Stimulated activated CD8-positive, alpha-beta memory T cell treated with anti-CD3 and anti-CD28 coated beads, Interleukin-7, amount 100 ng/mL, for 48 hours (primary cell): ENCODE results near the gene UTS2R.

ENCODE experiments used
- DNase-seq, 2 donors: peaks; one replicate each; pipeline ENCODE4 v3.0.0-alpha.2; 2020; ENCODE audit warnings: low read depth in 1 of 2; ENCODE audit errors: extremely low read depth in 1 of 2

UTS2R gene

DNA sequence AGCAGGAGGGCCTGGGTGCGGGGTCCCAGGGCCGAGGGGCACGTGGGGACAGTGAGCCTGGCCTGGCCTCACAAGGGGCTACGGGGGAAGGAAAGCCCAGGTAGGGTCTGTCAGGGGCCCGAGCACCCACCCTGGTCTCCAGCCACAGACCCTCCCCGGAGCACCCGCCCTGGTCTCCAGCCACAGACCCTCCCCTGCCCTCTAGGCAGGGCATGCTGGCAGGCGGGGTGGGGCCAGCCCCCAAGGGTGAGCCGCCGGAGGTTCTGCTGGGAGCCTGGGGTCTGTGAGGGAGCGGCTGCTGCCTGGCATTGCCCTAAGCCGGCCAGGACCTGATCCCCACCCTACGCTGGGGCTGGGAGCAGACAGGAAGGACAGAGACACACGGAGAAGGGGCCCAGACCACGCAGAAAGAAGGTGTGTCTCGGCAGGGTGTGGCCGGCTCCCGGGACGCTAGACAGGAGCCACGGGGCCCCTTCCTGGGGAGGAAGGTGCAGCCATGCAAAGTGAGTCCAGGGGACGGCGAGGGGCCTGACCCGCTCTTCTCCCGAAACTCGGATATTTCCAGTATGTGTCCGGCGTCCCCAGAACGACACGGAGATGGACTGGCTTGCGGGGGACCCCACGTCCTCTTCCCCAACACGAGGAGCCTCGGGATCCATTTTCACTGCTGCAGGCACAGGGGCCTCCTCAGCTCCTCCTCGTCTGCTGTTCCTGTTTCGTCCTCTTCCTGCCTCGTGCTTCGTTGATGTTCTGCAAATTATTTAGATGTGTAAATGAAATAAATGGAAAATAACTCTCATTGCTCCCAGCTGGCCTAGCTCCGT, 15.5 kb downstream of the UTS2R start:
- DNase-seq, result no peak

DNA sequence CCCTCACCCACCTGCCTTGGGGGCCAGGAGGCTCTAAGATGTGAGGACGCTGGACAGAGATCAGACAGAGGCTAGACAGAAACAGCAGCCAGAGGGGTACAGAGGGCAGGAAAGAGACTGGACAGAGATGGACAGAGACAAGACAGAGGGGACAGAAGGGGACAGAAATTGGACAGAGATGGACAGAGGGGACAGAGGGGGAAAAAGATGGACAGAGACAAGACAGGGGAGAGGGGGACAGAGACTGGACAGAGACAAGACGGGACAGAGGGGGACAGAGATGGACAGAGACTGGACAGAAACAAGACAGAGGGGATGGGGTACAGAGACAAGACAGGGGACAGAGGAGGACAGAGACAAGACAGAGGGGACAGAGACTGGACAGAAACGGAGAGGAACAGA, 16.1 kb downstream of the UTS2R start:
- no peak for DNase-seq

DNA sequence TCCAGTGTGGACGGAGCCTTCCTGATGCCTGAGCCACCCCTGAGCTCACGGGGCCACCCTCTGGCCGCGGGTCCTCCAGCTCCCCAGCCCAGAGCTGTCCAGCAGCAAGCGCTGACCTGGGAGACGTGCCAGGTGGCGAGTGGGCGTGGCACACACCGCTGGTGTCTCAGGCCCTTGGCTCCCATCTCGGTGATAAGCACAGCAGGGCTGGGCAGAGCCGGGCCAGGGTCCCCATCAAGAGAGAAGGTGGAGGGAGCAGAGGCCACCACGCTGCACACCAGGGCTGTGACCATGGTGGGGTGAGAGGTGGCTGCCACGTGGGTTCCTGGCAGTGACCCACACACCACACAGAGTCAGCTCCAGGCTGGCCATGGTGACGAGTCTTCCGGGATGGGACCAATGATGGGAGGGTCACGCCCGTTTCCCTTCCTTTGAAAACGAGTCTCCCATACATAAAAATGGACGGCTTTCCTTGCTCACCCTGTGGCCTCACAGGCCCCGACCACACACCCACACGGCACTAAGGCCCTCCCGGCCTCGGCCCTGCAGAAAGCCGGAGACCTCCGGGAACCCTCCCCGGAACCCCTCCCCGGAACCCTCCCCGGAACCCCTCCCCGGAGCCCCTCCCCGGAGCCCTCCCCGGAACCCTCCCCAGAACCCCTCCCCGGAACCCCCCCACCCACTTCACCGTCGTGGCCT, 16.8 kb downstream of the UTS2R start:
- DNase-seq, result no peak

DNA sequence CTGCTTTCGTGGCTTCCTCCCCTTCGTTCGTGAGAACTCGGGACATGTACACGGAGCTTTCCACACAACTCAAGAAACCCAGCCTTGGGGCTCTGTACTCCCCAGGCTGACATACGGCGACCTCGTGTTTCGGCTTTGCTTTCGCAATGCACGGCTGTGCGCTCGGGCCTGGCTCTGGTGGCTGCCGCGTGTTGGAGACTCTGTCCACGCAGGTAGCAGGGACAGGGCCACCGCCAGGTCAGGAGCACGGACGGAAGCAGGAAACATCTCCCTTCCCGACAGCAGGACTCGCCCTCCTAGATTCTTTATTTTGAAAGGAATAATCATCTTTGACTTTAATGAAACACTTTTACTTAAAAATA, 17.3 kb downstream of the UTS2R start:
- DNase-seq, result no peak

DNA sequence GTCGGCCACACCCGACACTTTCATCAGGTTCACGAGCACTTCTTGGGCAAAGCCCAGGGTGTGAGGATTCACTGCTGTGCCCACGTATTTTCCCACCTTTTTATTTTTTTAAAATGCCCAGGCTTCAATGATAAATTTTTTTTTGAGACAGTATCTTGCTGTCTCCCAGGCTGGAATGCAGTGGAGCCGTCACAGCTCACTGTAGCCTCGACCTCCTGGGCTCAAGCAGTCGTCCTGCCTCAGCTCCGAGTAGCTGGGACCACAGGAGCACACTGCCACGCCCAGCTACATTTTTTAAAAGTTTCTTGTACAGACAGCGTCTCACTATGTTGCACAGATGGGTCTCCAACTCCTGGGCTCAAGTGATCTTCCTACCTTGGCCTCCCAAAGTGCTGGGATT, 17.8 kb downstream of the UTS2R start:
- no peak for DNase-seq

DNA sequence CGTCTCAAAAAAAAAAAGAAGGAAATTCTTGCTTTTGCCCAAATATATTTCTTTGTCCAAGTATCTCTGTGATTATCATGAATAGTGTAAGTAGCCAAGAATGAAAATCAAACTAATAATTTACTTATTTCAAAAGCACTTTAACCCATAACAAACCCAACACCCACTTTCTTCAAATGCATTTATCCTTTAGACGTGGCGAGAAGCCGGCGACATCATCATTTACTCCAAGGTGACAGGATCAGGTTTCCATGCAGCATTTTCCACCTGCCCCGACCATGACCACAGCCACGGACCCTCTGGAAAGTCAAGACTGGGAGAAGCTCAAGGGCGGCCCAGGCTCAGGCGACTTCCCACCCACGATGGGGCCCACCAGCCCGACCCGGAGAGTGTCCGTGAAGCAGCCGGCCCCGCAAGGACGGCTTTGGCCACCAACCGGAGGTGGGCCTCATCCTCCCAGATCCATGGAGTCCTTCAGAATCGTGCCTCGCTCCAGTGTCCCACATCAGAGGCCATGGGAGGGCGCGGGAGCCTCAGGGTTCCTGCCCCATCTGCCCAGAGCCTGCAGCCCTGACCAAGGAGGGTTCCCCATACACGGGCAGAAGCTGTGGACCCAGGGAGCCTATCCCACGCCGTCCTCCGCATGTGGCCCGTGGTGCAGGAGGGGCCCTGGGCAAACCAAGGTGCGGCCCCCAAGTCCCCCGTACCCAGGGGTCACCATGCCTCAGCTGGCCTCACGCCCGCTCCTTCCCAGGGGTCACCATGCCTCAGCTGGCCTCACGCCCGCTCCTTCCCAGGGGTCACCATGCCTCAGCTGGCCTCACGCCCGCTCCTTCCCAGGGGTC, 18.7 kb downstream of the UTS2R start:
- DNase-seq, result no peak

DNA sequence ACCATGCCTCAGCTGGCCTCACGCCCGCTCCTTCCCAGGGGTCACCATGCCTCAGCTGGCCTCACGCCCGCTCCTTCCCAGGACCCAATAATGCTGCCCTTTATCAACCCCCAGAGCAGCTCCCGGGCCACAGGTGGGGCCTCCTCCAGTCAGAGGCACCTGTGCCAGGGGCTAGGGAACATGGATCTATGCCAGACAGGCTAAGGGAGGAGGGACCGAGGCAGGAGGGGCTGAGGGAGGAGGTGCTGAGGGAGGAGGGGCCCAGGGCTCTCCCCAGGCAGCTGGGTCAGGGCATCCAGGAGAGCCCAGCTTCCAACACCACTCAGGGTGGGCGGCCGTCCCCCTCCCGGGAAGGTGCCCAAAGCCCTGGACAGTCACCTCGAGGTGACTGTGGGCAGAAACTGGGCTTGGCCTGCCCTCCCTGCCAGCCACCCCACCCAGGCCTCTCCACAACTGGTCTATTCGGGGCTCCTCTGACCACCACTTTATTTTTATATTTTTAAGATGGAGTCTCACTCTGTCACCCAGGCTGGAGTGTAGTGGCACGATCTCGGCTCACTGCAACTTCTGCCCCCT, 19.4 kb downstream of the UTS2R start:
- no peak for DNase-seq

DNA sequence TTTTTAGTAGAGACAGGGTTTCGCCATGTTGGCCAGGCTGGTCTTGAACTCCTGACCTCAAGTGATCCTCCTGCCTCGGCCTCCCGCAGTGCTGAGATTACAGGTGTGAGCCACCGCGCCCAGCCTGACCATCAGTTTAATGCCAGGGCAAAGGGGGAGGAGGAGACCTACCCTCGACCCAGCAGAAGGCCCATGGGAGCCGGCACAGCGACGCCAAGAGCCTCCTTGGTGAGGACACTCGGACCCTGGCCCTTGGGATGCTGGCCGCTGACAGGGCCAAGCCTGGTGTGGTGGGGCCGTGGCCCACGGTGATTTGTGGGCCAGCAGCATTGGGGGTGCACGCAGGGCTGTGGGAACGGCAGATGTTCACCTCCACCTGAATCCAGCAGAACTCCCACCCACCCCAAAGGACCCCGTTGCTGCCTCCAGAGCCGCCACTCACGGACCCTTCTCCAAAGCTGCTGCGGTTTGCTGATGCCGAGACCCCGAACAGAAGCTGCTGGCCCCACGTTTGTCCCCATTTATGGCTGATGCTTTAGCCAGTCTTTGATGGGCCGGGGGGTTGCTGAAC, 20.0 kb downstream of the UTS2R start:
- DNase-seq, result no peak

DNA sequence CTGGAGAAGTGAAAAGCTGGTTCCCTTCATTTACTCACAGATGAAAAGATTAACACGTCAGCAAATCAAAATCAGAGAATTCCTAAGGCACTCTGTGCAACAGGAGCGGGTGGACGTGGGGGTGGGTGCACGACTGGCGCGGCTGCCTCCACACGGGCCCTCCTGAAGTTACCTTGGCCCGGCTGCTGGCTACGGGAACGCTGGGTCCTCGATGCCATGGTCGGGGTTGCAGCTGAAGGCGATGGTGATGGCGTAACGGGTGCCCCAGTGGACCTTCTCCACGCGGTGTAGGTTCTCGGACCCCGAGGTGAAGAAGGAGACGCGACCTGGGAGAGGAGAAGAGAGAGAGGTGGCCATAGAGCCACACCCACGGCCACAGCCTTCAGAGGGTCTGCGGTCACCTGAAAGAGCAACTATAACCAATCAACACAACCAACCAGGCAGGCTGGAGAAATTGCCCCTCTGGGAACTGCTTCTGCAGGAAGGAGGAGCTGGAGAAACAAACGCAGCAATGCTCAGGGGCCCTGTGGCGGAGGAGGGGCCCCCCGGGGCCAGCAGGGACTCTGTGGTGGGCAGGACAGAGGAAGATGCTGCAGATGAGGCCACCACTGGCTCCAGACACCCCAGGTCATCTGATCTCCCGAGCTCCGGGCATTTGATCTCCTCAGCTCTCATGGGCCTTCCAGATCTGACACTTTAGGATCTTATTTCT, 20.8 kb downstream of the UTS2R start:
- no peak for DNase-seq

DNA sequence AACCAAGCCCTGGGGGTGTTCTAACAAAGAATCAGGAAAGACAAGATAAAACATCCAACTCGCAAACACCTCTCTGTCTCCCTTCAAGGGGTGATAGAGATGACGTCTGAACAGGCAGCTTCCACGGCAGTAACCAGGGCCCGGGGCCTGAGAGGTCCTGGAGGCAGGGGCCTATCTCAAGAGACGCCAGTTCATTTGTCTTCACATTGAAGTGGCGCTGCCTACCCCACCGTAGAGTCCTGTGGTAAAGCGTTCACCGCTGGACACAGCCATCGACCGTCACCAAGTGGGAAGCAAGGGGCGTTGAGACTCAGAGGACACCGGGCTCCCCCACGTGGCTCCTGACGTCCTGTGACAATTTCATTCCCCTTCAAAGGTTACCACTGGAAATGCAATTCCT, 21.4 kb downstream of the UTS2R start:
- DNase-seq, result no peak

DNA sequence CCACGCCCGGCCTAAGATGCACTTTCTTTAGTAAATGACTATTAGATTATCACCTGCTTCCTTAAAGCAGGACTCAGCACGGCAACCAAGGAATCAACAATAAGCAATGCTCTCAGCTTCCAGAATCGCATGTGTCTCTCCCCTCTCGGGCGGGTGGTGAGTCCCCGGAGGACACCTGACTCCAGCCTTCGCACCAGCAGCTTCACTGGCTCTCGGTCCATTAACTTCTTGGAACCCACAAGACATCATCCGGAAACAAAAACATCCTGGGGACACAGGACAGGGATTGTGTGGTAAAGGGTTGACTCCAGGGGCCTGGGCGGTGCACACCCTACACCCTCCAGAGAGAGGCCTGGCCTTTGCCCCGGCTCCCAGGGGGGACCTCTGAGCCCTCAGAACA, 22.7 kb downstream of the UTS2R start:
- DNase-seq, result no peak

DNA sequence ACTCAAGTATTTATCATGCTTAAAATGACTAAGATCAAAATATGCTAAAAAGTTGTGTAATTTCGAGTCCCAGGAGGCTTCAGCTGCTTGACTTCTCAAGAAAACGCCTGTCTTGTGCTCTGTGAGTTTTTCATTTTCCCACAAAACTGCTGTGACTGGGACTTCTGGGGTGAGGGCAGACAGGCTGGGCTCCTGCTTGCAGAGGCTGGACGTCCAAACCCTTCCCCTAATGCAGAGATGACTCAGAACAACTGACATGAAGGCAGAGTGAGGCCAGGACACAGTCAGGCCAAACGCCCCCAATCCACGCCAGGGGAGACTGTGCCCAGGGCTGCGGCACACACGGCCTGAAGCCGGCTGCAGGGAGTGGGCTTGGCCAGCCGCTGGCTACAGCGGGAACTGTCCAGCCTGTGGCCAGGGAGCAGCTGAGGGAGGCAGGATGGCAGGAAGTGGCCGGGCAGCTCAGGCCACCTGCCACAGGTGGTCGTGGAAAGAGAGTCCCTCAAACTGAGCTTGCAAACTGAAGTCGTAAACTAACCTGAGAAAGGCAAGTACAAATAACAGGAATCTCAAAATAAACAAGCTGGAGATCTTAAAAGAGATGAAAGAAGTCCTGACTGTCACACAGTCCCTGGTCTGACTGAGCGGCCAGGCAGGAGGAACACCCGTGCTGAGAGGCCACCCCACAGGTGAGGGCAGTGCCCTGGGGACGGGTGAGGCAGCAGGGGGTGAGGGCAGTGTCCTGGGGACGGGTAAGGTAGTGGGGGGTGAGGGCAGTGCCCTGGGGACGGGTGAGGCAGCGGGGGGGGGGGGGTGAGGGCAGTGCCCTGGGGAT, 25.3 kb downstream of the UTS2R start:
- DNase-seq, result no peak

DNA sequence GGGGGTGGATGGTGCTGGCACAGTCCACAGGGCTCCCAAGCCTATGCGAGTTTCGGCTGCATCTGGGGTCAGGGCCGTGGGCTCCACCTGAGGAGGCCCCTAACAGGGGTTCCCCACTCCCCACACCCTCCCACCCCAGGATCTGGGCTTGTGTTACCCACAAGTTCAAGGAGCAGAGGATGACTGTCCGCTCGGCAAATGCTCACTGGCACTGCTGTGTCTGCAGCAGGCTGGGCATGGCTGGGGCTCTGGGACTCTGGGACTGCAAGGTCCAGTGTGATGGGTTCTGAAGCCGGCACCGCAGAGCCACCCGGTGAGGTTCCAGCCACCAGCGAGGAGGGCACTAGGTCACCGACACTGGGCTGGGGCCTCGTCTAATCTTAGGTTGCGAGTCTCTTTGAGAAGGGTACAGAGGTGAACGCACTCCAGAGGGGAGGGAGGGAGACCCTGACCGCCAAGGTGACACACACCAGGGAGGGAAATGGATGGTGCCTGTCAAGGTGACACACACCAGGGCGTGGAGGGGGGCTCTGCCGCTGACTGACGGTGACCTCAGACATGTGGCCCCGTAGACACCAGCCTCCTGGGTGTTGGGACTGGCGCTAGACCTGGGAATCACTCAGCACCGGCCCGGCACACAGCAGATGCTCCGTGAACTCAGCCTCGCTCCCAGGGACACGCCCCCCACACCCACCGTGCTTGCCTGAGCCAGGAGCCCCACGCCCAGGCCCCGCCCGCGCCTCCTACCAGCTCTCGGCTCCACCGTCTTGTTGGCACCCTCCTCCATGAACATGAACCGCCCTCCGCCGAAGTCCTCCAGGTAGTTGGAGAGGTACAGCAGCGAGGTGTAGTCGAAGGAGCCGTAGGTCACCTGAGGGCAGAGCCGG, 26.1 kb downstream of the UTS2R start:
- DNase-seq, result no peak

DNA sequence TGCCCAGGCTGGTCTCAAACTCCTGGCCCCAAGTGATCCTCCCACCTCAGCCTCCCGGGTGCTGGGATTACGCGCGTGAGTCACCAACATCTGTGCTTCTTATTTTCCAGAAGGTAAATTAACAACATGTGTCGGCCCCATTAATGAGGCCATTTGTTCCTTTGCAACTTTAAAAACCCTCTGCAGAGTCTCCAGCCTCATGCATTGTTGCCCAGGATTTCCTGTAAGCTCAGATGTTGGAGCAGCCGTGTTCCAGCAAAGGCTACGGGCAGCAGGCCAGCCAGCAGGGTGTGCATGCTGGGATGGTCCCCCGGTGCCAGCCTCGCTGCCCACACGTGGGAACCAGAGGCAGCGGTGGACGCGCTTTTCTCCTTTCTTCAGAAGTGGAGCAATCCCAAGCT, 27.5 kb downstream of the UTS2R start:
- no peak for DNase-seq

DNA sequence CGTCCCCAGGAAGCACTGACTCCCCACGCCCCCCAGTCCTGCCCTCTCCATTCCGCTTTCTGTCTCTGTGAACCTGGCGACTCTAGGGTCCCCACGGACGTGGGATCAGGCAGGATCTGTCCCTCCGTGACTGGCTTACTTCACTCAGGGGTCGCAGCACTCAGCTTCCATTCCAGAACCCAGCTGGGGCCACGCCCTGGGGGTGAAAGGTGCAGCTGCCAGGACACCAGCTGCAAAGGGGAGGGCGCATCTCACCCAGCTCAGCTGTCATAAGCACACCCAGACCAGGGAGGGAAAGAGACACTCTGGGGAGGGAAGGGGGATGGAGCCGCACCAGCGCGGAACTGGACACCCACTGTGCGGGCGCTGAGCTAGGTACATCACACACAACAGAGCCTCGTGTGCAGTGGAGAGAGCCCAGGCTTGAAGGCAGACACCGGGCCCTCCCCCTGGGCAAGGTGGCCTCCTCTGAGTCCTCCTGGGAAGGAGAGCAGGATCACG, 28.1 kb downstream of the UTS2R start:
- DNase-seq, result no peak

DNA sequence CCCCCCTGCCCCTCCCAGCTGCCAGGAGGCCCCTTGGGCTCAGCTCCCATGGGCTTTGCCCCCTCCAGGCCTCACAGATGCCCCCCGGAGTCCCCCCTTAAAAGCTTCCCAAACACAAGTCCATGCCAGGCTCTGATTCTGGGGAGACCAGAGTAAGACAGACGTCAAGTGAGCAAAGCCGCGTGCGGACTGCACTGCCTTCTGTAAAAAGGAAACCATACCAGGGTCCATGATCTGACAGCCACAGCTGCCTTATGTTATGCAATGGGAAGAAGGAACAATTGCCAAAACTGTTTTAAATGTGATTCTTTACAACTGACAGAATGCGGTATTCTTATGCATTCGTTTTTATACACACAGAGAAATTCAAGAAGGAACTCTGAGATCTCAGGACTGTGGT, 28.6 kb downstream of the UTS2R start:
- no peak for DNase-seq

DNA sequence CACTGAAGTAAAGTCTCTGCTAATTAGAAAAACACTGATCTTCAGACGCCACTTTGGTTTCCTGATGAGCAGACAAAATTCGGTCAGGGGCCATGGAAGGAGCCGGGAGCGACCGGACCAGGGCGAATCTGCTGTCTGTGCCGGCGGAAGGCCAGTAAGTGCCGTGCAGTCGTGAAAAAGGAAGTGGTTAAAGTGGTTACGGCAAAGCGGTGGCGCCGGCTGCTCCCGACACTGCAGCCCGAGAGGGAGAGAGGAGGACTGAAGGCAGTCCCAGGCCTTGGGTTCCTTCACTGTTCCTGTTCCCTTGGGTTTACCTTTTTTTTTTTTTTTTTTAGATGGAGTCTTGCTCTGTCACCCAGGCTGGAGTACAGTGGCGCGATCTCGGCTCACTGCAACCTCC, 29.3 kb downstream of the UTS2R start:
- DNase-seq, result peak; percentile 20 to 38

DNA sequence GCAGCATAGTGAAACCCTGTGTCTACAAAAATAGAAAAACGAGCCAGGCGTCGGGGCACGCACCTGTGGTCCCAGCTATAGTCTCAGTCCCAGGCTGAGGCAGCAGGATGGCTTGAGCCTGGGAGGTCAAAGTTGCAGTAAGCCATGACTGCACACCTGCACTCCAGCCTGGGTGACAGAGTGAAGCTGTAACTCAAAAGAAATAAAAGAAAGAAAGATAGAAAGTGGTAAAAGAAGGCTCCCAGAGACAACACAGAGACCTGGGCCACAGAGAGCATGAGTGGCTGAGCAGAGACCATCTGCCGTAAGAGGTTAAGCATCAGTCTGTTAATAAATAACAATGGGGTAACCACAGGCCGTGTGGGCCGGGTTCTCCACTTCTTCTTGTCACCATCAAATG, 31.3 kb downstream of the UTS2R start:
- no peak for DNase-seq
